DOHH2 (cell line): ENCODE measurements around the gene SLC25A13.

ENCODE experiments used
- H3F3A ChIP-seq: fragments of 200-600 bp; sonication (generic), shearing (Covaris generic); 2 replicates; pipeline ENCODE4 v1.6.0; 2016; ENCODE audit warnings: antibody characterized with exemption, mild to moderate bottlenecking; ENCODE audit not compliant: control insufficient read depth, insufficient read depth
- H3K27ac ChIP-seq: fragments of 200-600 bp; sonication (generic); 2 replicates; pipeline ENCODE4 v1.5.1; 2014; ENCODE audit warnings: low read depth, mild to moderate bottlenecking, low read length, moderate library complexity
- H3K27me3 ChIP-seq: fragments of 200-600 bp; sonication (generic); 2 replicates; pipeline ENCODE4 v1.6.1; 2014; ENCODE audit warnings: mild to moderate bottlenecking, low read length, mixed read lengths; ENCODE audit not compliant: control insufficient read depth
- H3K36me3 ChIP-seq: fragments of 200-600 bp; sonication (generic); 2 replicates; pipeline ENCODE4 v1.6.1; 2014; ENCODE audit warnings: mild to moderate bottlenecking, low read length, moderate library complexity, mixed read lengths; ENCODE audit not compliant: control insufficient read depth
- H3K4me1 ChIP-seq: fragments of 200-600 bp; sonication (generic); 2 replicates; pipeline ENCODE4 v1.6.1; 2014; ENCODE audit warnings: mild to moderate bottlenecking, low read length, mixed read lengths; ENCODE audit not compliant: control insufficient read depth
- H3K4me2 ChIP-seq: fragments of 200-600 bp; sonication (generic); 2 replicates; pipeline ENCODE4 v1.6.0; 2014; ENCODE audit warnings: mild to moderate bottlenecking, low read length, moderate library complexity
- H3K4me3 ChIP-seq: fragments of 200-600 bp; sonication (generic); 2 replicates; pipeline ENCODE4 v1.5.1; 2014; ENCODE audit warnings: mild to moderate bottlenecking, low read length, mixed read lengths
- H3K79me2 ChIP-seq: fragments of 200-600 bp; sonication (generic); 2 replicates; pipeline ENCODE4 v1.6.1; 2014; ENCODE audit warnings: mild to moderate bottlenecking, low read length, mixed read lengths; ENCODE audit not compliant: control insufficient read depth
- H3K9me2 ChIP-seq: fragments of 200-600 bp; sonication (generic); replicated peaks from 2 replicates; pipeline ENCODE4 v1.6.1; 2014; ENCODE audit warnings: mild to moderate bottlenecking, low read length, mixed read lengths; ENCODE audit not compliant: control insufficient read depth
- H3K9me3 ChIP-seq: fragments of 200-600 bp; sonication (generic); 2 replicates; pipeline ENCODE4 v1.6.1; 2014; ENCODE audit warnings: antibody characterized with exemption, low read length, mixed read lengths; ENCODE audit not compliant: control insufficient read depth, insufficient read depth
- H4K20me1 ChIP-seq: fragments of 200-600 bp; sonication (generic); 2 replicates; pipeline ENCODE4 v1.6.0; 2014; ENCODE audit warnings: low read depth, mild to moderate bottlenecking, antibody characterized with exemption, low read length, moderate library complexity; ENCODE audit not compliant: control insufficient read depth, insufficient read depth
- EZH2phosphoT487 ChIP-seq: fragments of 200-600 bp; sonication (generic); IDR thresholded peaks from 2 replicates; pipeline ENCODE4 v1.6.1; 2017; ENCODE audit warnings: borderline replicate concordance, mild to moderate bottlenecking, antibody characterized with exemption, low read length, moderate library complexity, mixed read lengths
- TF ChIP-seq, protein P1 (sequence below): fragments of 200-600 bp; sonication (generic); IDR thresholded peaks from one replicate; pipeline ENCODE4 v1.5.1; 2014; ENCODE audit warnings: antibody characterized with exemption, mild to moderate bottlenecking, low read depth, low read length; ENCODE audit not compliant: poor library complexity, severe bottlenecking

The SLC25A13 gene

DNA sequence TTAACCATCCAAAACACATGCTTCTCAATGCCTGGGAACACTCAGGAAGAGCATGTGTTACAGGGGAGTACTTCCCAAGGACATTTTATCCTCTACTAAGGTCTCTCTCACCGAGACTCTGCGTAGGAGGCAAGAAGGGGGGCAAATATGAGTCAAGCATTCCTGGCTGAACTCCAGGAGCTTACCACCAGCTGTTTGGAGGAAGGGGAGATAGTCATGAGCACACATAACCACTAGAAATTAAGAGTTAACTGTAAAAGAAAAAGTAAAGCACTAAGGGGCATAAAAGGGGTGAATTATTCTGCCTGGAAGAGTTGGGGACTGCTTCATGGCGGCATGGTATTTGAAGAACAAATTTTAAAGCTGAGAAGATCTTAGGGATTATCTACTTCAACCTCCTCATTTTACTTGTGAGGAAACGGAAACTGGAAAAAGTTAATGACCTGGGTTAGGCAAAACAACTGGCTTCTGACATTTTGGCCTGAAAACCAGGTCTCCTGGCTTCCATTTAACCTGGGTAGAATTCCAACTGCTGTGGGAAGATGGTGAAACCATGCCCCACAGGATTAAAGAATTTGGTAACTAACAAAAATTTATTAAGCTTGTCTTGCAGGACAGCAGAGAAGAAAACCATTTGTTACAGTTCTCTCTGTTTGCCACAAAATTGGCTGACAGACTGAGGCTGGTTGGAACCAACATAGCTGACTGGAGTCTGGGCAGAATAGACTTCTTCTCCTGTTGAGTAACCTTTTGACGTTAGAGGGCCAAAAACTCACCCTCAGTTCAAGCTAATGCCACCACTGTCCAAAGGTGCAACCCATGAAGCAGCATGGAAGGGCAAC lies 85.5 kb downstream of the SLC25A13 start:
- Histone ChIP-seq H3K36me3 (peaks cover 7% of the 10 kb centered on the region), H3K27me3 (no peaks in the 10 kb centered on the region), H4K20me1 (no peaks in the 10 kb centered on the region), H3K4me3 (no peak overlapping the region), H3K27ac (no peak overlapping the region), H3K4me1 (no peaks in the 10 kb centered on the region), H3K9me2 (no peaks in the 10 kb centered on the region), H3K79me2 (no peaks in the 10 kb centered on the region), H3K9me3 (no peaks in the 10 kb centered on the region), H3K4me2 (no peak overlapping the region), H3F3A (no peaks in the 10 kb centered on the region)
- TF ChIP-seq, protein P1, sequence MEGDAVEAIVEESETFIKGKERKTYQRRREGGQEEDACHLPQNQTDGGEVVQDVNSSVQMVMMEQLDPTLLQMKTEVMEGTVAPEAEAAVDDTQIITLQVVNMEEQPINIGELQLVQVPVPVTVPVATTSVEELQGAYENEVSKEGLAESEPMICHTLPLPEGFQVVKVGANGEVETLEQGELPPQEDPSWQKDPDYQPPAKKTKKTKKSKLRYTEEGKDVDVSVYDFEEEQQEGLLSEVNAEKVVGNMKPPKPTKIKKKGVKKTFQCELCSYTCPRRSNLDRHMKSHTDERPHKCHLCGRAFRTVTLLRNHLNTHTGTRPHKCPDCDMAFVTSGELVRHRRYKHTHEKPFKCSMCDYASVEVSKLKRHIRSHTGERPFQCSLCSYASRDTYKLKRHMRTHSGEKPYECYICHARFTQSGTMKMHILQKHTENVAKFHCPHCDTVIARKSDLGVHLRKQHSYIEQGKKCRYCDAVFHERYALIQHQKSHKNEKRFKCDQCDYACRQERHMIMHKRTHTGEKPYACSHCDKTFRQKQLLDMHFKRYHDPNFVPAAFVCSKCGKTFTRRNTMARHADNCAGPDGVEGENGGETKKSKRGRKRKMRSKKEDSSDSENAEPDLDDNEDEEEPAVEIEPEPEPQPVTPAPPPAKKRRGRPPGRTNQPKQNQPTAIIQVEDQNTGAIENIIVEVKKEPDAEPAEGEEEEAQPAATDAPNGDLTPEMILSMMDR: no peak

DNA sequence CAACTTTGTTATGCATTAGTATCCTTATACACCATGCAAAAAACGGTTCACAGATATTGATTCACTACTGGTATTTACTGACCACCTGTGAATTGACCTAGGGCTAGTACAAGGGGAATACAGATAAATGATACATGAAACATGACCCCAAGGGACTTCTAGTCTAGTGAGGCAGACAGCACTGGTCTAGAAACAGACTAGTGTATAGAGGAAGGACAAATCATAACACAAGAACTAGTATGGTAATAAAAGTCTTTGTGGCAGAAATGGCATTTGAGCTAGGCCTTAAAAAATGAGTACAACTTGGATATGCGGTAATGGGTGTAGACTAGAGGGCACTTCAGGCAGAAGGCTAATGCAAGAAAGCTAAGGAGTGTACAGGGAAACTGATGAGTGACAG lies 86.6 kb downstream of the SLC25A13 start:
- Histone ChIP-seq H3K9me3 (no peaks in the 10 kb centered on the region), H3K4me1 (no peaks in the 10 kb centered on the region), H3K36me3 (peaks cover 7% of the 10 kb centered on the region), H3K4me2 (no peak overlapping the region), H4K20me1 (no peaks in the 10 kb centered on the region), H3K27me3 (no peaks in the 10 kb centered on the region), H3K27ac (no peak overlapping the region), H3F3A (no peaks in the 10 kb centered on the region), H3K9me2 (no peaks in the 10 kb centered on the region), H3K4me3 (no peak overlapping the region), H3K79me2 (no peaks in the 10 kb centered on the region)
- TF ChIP-seq, protein P1: no peak
- no peak for TF ChIP-seq EZH2phosphoT487

DNA sequence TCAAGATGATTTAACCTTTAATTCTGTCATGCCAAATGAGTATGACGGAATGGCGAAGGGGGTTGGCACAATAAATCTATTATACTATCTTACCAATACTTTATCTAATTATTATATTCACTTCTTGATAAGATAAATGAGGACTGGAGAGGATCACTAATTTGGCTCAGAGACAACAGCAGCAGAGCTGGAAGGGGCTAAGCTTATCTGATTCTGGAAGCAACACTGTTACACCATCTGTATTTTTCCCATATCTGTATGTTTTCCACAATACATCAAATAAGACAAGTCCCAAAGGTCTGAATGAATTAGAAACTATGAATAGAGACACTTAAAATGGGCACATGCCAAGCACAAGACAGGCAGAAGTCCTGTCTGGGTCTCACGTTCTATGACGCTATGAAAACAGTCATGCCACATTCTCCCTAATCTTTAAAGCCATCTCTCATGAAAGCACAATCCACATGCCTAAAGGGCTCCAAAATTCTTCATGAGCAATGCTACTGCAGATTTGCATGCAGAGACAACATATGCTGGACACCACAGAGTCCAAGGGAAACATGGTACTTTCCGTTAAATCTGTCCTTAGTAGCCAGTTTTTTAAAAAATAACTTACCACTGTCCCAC lies 88.3 kb downstream of the SLC25A13 start:
- Histone ChIP-seq H3K9me3 (peaks cover 3% of the 10 kb centered on the region; the same call in 1 of the 2 replicates), H3F3A (no peaks in the 10 kb centered on the region), H3K79me2 (no peaks in the 10 kb centered on the region), H3K4me2 (no peak overlapping the region), H3K9me2 (no peaks in the 10 kb centered on the region), H3K4me3 (no peak overlapping the region), H3K4me1 (no peaks in the 10 kb centered on the region), H4K20me1 (no peaks in the 10 kb centered on the region), H3K27ac (no peak overlapping the region), H3K36me3 (peaks cover 20% of the 10 kb centered on the region), H3K27me3 (no peaks in the 10 kb centered on the region)
- TF ChIP-seq, protein P1: no peak
- no peak for TF ChIP-seq EZH2phosphoT487
